SK-N-DZ (cell line): ENCODE results near the gene ALKBH3.

ENCODE experiments used
- DNase-seq: peaks from one replicate; pipeline ENCODE4 v3.0.0-alpha.2; 2015; ENCODE audit warnings: low spot score

ALKBH3 gene

GRCh38 chr11:43922295-43922648 is 41.6 kb downstream of the ALKBH3 start:
- DNase-seq = no peak

DNA sequence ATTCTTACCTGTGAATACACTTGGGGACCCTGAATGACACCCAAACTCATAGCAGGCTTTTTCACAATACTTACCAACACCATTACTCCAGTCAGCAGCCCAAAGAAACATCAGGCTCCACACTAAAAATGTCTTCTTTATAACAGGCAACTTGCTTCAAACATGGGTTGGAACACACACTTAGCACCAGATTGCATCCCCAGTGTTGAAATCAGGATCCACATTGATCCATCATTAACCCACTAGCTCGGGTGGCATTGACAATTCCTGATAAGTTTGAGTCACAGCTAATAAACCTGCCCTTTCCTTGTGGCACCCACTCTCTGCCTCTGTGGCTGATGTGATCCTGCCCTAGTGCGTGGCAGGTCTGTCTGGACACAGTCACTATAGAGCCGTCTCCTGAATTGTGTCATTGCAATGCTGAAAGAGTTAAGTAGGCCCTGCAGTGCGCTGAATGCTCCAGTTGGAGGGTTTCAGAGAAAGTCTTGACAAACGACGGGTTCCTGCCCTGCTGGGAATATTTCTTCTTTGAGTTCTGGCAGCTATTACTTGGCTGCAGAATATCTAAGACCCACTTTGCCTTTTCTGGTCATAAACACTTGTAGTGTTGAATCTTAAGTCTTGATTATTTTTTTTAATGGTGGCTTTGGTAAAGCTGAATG is 42.2 kb downstream of the ALKBH3 start:
- DNase-seq = no peak

- peak; percentile 65 for DNase-seq
These were observed 42.9 kb downstream of the ALKBH3 start for GRCh38 chr11:43923406-43924111.

- DNase-seq = no peak
These were observed 43.7 kb downstream of the ALKBH3 start for GRCh38 chr11:43924112-43924855.

GRCh38 chr11:43925063-43925931 is 44.7 kb downstream of the ALKBH3 start:
- no peak for DNase-seq

DNA sequence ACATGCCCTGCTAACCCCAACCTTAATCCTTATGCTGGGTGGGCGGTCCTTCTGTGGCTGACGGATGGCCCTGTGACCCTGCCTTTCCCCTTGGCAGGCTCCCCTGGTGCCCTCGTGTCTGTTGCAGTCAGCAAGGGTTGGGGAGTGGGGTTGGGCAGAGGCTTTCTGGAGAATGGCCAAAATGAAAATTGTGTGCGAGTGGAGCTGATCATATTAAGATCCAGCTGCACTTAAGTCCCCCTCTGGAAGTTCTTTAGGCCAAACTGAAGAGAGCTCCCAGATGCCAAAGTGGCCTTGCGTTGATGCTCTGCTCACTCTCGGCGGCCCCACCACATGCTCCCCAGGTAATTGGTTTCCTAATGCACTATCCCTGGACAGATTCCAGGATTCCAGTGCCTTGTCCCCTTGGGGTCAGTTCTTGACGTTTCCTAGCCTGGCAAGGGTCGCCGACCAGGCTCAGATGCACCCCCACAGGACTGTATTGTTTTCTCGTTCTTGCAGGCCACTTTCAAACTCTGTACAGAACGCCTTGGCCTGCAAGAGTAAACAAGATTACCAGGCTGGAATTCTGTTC is 45.4 kb downstream of the ALKBH3 start:
- no peak for DNase-seq

DNA sequence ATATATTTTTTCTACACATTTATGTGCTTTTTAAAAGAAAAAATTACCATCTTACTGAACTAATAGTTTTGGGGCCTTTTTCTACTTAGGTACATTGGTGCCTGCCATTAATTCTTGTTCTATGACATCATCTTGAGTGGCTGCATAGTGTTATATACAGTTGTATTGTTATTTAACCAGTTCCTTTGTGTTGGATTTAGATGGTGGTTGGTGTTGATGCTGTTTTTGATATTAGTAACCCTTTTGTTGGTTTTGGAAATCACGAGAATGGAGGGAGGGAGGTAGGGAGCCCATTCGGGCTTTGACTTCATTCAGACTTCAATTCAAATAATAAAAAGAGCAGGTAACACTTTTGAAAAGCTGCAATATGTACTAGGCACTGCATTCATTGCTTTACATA is 46.4 kb downstream of the ALKBH3 start:
- no peak for DNase-seq

GRCh38 chr11:43927925-43928707 is 47.5 kb downstream of the ALKBH3 start:
- DNase-seq = no peak

DNA sequence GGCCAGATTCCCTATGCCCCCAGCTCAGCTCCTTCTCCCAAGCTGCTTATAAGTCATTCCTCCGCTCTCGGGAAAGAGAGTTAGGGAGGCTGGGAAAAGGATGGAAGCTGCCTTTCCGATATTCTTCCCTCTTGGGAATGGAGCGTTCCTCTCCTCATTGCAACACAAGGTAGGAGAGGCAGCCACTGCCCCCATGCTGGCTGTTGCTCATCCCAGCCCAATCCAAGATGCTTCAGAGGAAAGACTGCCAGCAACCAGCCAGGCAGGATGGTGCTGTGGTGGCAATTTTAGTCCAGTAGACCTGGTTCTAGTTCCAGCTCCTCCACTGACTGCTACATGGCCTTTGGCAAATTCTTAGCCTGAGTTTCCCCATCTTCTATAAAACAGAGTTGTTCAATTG is 48.1 kb downstream of the ALKBH3 start:
- no peak for DNase-seq

GRCh38 chr11:43930868-43931716 is 50.5 kb downstream of the ALKBH3 start:
- no peak for DNase-seq

GRCh38 chr11:43931717-43932039 is 51.0 kb downstream of the ALKBH3 start:
- DNase-seq = no peak

- DNase-seq = no peak
These were observed 52.6 kb downstream of the ALKBH3 start for GRCh38 chr11:43933226-43933607.

- no peak for DNase-seq
These were observed 53.2 kb downstream of the ALKBH3 start for GRCh38 chr11:43933608-43934551.

- DNase-seq = no peak
These were observed 54.2 kb downstream of the ALKBH3 start for GRCh38 chr11:43934601-43935423.

- DNase-seq = no peak
These were observed 54.9 kb downstream of the ALKBH3 start for GRCh38 chr11:43935424-43935979.

GRCh38 chr11:43936076-43936475 is 55.4 kb downstream of the ALKBH3 start:
- DNase-seq = no peak
